ENCODE data around the gene PTPN14.

PTPN14 gene

DNA sequence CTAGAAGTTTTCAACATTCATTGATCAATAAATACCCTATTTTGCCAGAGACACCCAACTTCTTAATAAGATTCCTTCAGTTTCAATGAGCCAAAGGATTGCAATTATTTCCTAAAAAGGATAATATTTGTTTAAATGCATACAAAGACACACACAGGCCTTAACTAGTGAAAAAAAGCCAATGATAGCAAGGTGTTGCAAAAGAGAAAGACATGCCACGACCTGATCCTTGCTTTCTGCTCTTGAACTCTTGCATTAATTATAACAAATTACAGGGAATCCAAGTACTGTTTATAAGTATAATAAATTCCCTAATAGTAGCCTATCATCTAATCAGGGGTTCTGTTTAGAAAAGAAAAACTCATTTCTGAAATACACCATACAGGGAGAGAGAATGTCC is 131.1 kb downstream of the PTPN14 start:
- Histone ChIP-seq H3K36me3 (ENCODE audit: insufficient read depth, low read length) (no peaks in the 10 kb centered on the region), H3K4me3 (ENCODE audit: low read length) (no peak overlapping the region), H3K9me3 (ENCODE audit: insufficient read depth, low read depth, low read length) (no peaks in the 10 kb centered on the region), H3K4me1 (ENCODE audit: insufficient read depth, low read length) (peaks cover 44% of the 10 kb centered on the region), H3K9ac (ENCODE audit: low read depth, low read length) (no peak overlapping the region), H3K27ac (ENCODE audit: low read depth, low read length) (peak overlapping the region; percentile 16), H3K27me3 (ENCODE audit: insufficient read depth, low read length) (no peaks in the 10 kb centered on the region)
- 80% methylated on average over 1 of the region's 1 CpG for WGBS

DNA sequence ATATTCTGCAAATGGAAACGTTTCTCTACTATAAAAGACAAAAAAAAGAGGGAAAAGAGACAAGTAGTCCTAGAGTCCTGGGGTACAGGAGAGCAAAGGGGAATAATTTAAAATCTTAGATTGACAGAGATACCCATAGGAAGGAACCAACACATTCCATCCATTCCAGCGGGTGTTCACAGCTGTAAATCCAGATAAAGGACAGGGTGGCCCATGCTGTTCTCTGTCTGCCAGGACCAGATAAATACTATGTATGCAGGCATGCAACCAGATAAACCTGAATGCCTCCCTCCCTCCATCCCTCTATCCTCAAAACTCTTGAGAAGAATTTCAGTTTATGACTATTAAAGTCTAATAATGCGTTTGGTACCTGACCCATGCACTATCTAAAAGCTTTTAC is 131.8 kb downstream of the PTPN14 start:
- 58% methylated on average over 2 of the region's 3 CpGs for WGBS
- Histone ChIP-seq H3K4me1 (ENCODE audit: insufficient read depth, low read length) (peaks cover 51% of the 10 kb centered on the region), H3K4me3 (ENCODE audit: low read length) (no peak overlapping the region)

DNA sequence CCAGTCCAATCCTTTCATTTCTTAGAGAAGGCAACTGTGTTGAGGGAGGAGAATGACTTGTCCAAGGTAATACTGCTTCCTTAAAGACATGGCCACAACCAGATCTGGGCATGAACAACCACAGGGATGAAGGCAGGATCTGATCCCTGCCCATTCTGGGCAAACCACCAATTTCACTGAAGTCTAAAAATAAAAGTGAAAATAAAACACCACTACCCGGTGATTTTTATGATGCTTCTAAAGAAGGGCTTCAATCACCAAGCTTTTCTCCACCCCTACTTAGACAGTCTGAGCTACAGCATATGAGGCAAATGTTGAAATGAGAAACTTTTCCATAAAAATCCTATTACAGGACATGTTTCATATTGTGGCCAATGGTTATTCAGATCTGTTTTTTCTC is 133.0 kb downstream of the PTPN14 start:
- Histone ChIP-seq H3K27me3 (ENCODE audit: insufficient read depth, low read length) (no peaks in the 10 kb centered on the region), H3K9me3 (ENCODE audit: insufficient read depth, low read depth, low read length) (no peaks in the 10 kb centered on the region), H3K4me1 (ENCODE audit: insufficient read depth, low read length) (peaks cover 50% of the 10 kb centered on the region), H3K4me3 (ENCODE audit: low read length) (no peak overlapping the region), H3K27ac (ENCODE audit: low read depth, low read length) (no peak overlapping the region), H3K36me3 (ENCODE audit: insufficient read depth, low read length) (no peaks in the 10 kb centered on the region), H3K9ac (ENCODE audit: low read depth, low read length) (no peak overlapping the region)
- 92% methylated on average over 1 of the region's 1 CpG for WGBS

More for the DNA sequence above, 131.8 kb downstream of the PTPN14 start:
- Histone ChIP-seq H3K27me3 (ENCODE audit: insufficient read depth, low read length) (no peaks in the 10 kb centered on the region), H3K27ac (ENCODE audit: low read depth, low read length) (0 out of 2 replicates have a peak overlapping the region, but pooled peaks have one; percentile 16), H3K9ac (ENCODE audit: low read depth, low read length) (no peak overlapping the region), H3K9me3 (ENCODE audit: insufficient read depth, low read depth, low read length) (no peaks in the 10 kb centered on the region), H3K36me3 (ENCODE audit: insufficient read depth, low read length) (no peaks in the 10 kb centered on the region)

DNA sequence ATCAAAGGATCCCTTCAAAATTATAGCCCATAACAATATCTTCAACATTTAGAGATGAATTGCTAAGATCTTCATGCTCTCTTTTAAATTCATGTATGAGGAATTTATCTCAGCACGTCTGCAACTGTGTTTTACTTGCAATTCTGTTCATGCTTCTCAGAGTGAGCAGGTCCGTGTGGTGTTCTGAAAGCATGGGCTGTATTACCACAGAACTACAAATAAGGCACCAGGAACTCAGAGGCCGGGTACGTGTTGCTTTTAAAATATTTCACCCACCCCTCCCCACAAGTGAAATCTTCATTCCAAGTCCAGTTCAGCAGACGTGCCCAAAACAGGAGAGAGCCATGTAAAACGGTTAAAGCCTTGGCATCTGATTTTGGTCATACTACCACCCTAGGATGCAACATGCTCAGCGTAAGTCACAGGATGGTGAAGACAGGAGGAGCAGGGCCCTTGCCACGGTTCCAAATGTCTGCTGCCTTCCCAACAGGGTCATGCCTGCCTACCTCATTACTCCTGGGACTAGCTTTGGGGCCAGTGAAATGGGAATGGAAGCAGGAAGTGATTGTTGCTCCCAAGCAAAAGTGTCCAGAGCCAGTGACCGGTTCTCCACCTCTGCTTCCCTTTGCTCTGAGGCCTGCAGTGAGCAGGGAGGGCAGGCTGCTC is 133.7 kb downstream of the PTPN14 start:
- no peak overlapping the region for H3K27ac ChIP-seq (ENCODE audit: low read depth, low read length)
- H3K36me3 ChIP-seq (ENCODE audit: insufficient read depth, low read length): no peaks in the 10 kb centered on the region
- no peak overlapping the region for H3K9ac ChIP-seq (ENCODE audit: low read depth, low read length)
- H3K4me1 ChIP-seq (ENCODE audit: insufficient read depth, low read length): peaks cover 43% of the 10 kb centered on the region
- H3K4me3 ChIP-seq (ENCODE audit: low read length): no peak overlapping the region
- no peaks in the 10 kb centered on the region for H3K9me3 ChIP-seq (ENCODE audit: insufficient read depth, low read depth, low read length)
- H3K27me3 ChIP-seq (ENCODE audit: insufficient read depth, low read length): no peaks in the 10 kb centered on the region
- 93% methylated on average over 9 of the region's 9 CpGs for WGBS

DNA sequence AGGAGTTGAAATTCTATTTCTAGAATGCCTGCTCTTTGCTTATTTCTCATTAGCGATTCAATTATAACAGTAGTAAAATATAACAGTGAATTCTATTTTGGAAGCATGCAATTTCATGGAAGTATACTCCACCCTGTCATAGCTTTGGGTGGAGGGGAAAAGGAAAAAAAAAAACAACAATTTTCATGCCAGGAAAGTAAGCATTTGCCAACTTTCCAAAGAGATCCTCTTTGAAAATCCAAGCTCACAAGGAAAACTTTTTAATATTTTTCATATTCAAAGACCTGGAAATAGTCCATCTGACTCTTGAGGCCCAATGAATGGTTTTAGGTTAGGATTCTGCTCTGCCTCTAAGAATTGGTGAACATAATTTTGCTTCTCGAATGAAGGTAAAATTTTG is 134.5 kb downstream of the PTPN14 start:
- no peaks in the 10 kb centered on the region for H3K9me3 ChIP-seq (ENCODE audit: insufficient read depth, low read depth, low read length)
- H3K27me3 ChIP-seq (ENCODE audit: insufficient read depth, low read length): no peaks in the 10 kb centered on the region
- WGBS: no CpG with 5 or more reads among the region's 2 CpGs
- no peak overlapping the region for H3K27ac ChIP-seq (ENCODE audit: low read depth, low read length)
- H3K4me3 ChIP-seq (ENCODE audit: low read length): no peak overlapping the region
- H3K36me3 ChIP-seq (ENCODE audit: insufficient read depth, low read length): peaks cover 6% of the 10 kb centered on the region; the same call in 1 of the 2 replicates
- H3K9ac ChIP-seq (ENCODE audit: low read depth, low read length): no peak overlapping the region
- H3K4me1 ChIP-seq (ENCODE audit: insufficient read depth, low read length): peaks cover 36% of the 10 kb centered on the region

DNA sequence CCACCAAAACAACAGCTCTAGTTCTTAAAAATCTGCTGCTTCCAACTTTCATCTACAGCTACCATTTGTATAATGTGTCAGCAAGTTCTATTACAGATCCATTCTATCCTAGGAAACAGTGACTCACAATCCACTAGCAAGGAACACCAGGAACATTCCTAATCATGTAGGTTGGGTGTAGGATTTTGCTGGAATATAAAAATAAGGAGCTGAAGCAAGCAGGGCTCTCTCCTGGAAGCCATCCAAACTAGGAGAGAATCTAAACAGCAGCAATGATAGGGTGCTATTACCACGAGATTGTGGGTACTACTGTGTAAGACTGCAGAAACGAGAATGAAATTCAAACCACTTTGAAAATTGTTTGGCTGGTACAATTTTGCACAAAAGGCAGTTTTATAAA is 135.0 kb downstream of the PTPN14 start:
- H3K27ac ChIP-seq (ENCODE audit: low read depth, low read length): no peak overlapping the region
- no peak overlapping the region for H3K4me3 ChIP-seq (ENCODE audit: low read length)
- H3K4me1 ChIP-seq (ENCODE audit: insufficient read depth, low read length): peaks cover 36% of the 10 kb centered on the region
- peaks cover 10% of the 10 kb centered on the region for H3K36me3 ChIP-seq (ENCODE audit: insufficient read depth, low read length)
- no peak overlapping the region for H3K9ac ChIP-seq (ENCODE audit: low read depth, low read length)
- 92% methylated on average over 2 of the region's 2 CpGs for WGBS
- H3K9me3 ChIP-seq (ENCODE audit: insufficient read depth, low read depth, low read length): no peaks in the 10 kb centered on the region
- no peaks in the 10 kb centered on the region for H3K27me3 ChIP-seq (ENCODE audit: insufficient read depth, low read length)

DNA sequence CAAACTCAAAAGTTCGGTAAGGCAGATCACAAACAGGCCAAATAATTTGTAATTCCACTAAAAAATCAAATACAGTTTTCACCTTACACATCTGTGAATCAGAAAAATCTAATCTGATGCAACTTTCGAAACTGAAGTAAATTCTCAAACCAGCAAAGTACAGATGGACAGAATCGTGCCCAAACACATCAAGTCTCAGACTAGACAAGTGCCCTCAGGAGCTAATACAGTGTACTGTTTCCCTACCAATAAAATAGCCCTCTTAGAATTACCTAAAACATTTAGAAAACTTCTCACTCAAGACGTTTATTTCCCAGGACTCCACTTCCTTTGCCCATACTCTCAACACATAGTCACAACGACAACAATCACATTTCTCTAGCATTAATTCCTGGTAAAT is 136.3 kb downstream of the PTPN14 start:
- Histone ChIP-seq H3K27me3 (ENCODE audit: insufficient read depth, low read length) (no peaks in the 10 kb centered on the region), H3K4me1 (ENCODE audit: insufficient read depth, low read length) (peaks cover 29% of the 10 kb centered on the region), H3K36me3 (ENCODE audit: insufficient read depth, low read length) (peaks cover 23% of the 10 kb centered on the region), H3K4me3 (ENCODE audit: low read length) (no peak overlapping the region), H3K27ac (ENCODE audit: low read depth, low read length) (no peak overlapping the region), H3K9ac (ENCODE audit: low read depth, low read length) (no peak overlapping the region), H3K9me3 (ENCODE audit: insufficient read depth, low read depth, low read length) (no peaks in the 10 kb centered on the region)
- WGBS: 87% methylated on average over 5 of the region's 5 CpGs

DNA sequence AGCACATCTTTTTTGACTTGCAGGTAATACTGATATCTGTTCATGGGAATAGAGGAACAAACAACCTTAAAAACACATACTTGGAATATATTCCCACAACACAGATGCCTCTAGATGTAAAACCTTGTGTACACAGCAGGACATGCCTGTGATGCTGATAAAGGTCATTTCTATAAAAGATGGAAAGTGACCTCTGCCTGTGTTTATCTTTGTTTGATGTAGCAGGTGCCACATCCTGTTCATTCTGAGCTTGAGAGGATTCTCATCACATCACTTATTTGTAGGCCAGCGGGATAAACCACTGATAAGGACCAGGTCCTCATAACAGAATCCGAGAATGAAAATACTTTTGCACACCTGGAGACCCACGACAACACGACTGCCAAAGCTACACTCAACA is 136.7 kb downstream of the PTPN14 start:
- no peak overlapping the region for H3K27ac ChIP-seq (ENCODE audit: low read depth, low read length)
- H3K4me1 ChIP-seq (ENCODE audit: insufficient read depth, low read length): peaks cover 25% of the 10 kb centered on the region
- H3K36me3 ChIP-seq (ENCODE audit: insufficient read depth, low read length): peaks cover 27% of the 10 kb centered on the region
- no peaks in the 10 kb centered on the region for H3K27me3 ChIP-seq (ENCODE audit: insufficient read depth, low read length)
- no peak overlapping the region for H3K4me3 ChIP-seq (ENCODE audit: low read length)
- H3K9ac ChIP-seq (ENCODE audit: low read depth, low read length): no peak overlapping the region
- 90% methylated on average over 4 of the region's 4 CpGs for WGBS
- H3K9me3 ChIP-seq (ENCODE audit: insufficient read depth, low read depth, low read length): no peaks in the 10 kb centered on the region

DNA sequence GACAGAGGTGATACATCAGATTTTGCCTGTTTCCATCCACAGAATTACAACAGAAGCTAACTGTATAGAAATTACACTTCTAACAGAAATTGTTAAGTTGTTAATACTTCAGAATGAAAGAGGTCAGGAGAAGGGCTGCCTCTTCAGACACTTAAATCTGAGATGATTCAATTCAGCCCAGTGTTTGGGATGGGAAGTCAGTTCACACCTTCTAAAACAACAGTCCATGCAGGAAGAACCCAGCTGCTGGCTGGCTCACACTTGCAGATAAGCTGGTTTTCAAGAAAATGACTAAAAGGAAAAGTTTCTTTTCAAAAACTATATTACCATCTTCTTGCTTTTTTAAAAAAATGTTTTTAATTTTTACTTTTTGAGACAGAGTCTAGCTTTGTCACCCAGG is 138.1 kb downstream of the PTPN14 start:
- Histone ChIP-seq H3K9ac (ENCODE audit: low read depth, low read length) (no peak overlapping the region), H3K36me3 (ENCODE audit: insufficient read depth, low read length) (peaks cover 33% of the 10 kb centered on the region), H3K27ac (ENCODE audit: low read depth, low read length) (no peak overlapping the region), H3K27me3 (ENCODE audit: insufficient read depth, low read length) (no peaks in the 10 kb centered on the region), H3K4me1 (ENCODE audit: insufficient read depth, low read length) (peaks cover 13% of the 10 kb centered on the region; the same call in 1 of the 2 replicates), H3K4me3 (ENCODE audit: low read length) (no peak overlapping the region), H3K9me3 (ENCODE audit: insufficient read depth, low read depth, low read length) (no peaks in the 10 kb centered on the region)

DNA sequence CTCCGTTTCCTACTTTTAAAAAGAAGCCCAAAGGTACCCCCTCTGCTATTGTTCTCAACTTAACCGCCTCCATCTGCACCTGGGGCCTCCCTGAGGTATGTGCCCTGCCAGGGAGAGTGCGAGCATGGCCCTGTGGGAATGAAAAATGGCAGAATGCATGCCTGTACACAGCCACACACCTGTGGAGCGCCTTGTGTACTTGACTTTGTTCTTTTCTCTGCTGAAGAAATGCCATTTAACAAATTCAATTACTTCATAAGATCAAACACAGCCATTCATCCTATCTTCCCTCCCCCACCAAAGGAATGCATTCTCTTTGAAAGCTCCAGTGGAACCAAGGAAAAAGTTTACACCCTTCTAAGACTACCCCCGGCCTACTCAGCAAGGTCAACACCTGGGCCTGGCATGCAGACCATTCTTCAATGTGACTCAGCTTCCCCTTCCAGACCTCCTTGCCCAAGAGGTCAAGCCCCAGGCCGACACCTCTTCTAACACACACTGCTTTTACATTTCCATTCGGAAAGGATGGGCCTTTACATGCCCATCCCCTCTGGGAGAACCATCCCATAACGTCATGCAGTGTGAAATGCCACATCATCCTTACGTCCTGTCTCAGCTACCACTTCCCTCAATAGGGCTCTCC is 146.7 kb downstream of the PTPN14 start:
- 43% methylated on average over 9 of the region's 9 CpGs for WGBS
- Histone ChIP-seq H3K27me3 (ENCODE audit: insufficient read depth, low read length) (no peaks in the 10 kb centered on the region), H3K9ac (ENCODE audit: low read depth, low read length) (0 out of 2 replicates have a peak overlapping the region, but pooled peaks have one; percentile 32), H3K4me3 (ENCODE audit: low read length) (no peak overlapping the region), H3K27ac (ENCODE audit: low read depth, low read length) (peak overlapping the region; percentile 55), H3K4me1 (ENCODE audit: insufficient read depth, low read length) (peaks cover 25% of the 10 kb centered on the region), H3K9me3 (ENCODE audit: insufficient read depth, low read depth, low read length) (no peaks in the 10 kb centered on the region), H3K36me3 (ENCODE audit: insufficient read depth, low read length) (peaks cover 28% of the 10 kb centered on the region)

DNA sequence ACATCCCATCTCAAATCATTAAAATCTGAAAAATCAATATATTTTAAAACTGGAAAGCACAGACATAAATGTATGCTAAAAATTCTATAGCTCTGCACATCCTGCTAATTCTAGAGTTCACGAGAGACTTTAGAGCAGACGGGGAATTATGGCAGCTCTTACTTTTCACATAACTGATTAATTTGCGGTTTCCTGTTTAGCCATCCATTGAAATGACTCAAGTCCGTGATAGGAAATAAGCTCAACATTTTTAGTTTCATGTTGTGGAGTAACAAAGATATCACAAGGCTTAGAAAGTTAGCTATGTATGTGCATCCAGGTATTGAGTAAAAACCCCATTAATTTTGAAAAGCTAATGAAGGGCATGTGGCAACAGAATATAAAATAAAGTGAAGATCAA is 147.2 kb downstream of the PTPN14 start:
- H3K9ac ChIP-seq (ENCODE audit: low read depth, low read length): 0 out of 2 replicates have a peak overlapping the region, but pooled peaks have one; percentile 3
- H3K36me3 ChIP-seq (ENCODE audit: insufficient read depth, low read length): peaks cover 28% of the 10 kb centered on the region
- no peak overlapping the region for H3K4me3 ChIP-seq (ENCODE audit: low read length)
- peak overlapping the region; percentile 55 for H3K27ac ChIP-seq (ENCODE audit: low read depth, low read length)
- H3K27me3 ChIP-seq (ENCODE audit: insufficient read depth, low read length): no peaks in the 10 kb centered on the region
- H3K4me1 ChIP-seq (ENCODE audit: insufficient read depth, low read length): peaks cover 25% of the 10 kb centered on the region
- 86% methylated on average over 4 of the region's 4 CpGs for WGBS
- H3K9me3 ChIP-seq (ENCODE audit: insufficient read depth, low read depth, low read length): no peaks in the 10 kb centered on the region
